8988T (cell line): ENCODE measurements around the gene JAK1.
A peak's percentile ranks its signal among the peaks of the same experiment; 100 is the strongest.

ENCODE experiments used
- DNase-seq: peaks from one replicate; pipeline ENCODE4 v3.0.0; 2011

JAK1 gene

DNA sequence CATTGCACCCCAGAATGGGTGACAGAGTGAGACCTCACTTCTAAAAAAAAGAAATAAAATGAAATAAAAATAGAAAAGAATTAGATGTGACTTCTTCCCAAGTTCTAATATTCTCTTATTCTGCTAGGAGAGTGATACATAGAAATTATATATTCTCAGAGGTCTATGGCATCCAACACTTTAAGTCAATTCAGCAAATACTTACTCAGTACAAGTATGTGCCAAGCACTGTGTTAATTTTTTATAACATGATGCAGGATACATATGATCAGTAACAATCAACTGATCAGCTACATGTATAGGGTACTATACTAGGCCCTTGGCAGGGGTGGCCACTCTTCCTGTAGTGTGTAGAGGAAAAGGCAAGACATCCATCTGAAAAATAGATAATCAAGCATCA is 13.0 kb upstream of the JAK1 start:
- no peak for DNase-seq

DNA sequence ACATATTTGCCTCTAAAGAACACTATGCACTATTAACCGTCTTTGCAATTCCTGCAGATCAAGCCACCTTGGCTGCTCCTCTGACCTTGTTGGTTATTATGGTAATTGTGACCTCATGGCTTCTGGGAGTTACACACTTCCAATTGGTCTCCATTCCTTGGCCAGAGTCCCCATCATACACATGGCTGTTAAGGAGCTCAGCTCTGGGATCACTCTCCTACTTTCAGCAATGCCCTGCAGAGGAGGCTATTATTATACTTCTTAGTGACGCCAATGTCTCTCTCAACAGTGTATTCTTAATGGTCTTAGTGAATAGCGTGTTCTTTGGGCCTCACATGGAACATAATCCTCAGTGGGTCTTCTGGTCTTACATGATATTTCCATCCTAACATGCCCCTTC is 10.0 kb upstream of the JAK1 start:
- no peak for DNase-seq

DNA sequence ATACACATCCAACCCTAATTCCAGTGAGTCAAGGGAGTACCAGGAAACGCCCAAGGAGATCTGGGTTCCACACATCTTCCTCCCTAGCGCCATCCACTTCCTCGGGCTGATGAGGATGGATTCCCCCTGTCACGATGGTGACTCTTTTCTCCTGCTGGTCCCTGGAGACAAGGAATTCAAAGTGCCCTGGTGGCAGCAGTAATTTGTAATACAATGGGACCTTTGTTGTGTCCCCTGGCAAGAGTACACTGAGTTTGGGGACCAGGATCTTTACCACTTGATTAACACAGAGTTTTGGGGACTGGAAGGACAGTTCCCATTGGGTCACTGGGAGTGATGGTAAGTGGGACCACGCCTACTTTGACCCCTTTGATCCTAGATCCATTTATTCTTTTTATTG is 9.4 kb upstream of the JAK1 start:
- DNase-seq = no peak

DNA sequence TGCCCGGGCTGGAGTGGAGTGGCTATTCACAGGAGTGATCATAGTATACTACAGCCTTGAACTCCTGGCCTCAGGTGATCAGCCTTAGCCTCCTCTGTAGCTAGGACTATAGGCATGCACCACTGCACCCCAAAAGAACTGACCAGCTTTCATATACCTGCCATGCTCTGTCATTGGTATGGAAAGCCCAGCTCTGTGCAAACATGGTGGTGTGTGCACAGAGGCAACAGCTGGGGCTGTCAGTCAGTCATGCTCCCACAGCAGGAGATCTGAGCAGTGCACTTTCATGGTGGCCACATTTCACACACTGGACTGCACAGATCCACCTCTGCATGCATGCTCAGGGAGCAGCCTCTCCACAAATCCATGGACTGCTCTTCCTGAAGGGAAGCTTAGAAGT is 8.8 kb upstream of the JAK1 start:
- DNase-seq = no peak

- DNase-seq = no peak
These were observed 8.0 kb upstream of the JAK1 start for GRCh38 chr1:64974288-64974825.

GRCh38 chr1:64973061-64973647 is 6.8 kb upstream of the JAK1 start:
- DNase-seq = no peak

DNA sequence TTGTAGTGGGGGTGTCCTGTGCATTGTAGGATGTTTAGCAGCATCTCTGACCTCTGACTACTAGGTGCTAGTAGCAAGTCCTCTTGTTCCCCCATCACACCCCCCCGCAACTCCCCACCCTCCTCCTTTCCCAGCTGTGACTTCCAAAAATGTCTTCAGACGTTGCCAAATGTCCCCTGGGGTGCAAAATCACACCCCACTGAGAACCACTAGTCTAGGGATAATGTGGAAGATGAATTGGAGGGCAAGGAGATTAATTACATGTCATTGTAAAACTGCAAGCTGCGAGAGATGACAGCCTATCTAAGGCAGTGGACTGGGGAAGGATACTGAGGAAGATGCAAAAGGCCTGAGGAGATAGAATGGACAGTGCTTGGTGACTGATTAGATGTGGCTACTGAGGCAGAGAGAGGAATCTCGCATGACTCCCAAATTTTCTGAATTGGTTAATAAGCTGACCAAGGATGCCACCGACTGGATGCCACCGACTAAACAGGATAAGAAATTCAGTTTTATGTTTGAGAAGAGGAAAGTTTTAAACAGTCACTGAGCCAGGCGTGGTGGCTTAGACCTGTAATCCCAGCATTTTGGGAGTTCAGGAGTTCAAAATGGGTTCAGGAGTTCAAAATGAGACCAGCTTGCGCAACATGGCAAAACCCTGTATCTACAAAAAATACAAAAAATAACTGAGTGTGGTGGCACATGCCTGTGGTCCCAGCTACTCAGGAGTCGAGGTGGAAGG is 3.1 kb upstream of the JAK1 start:
- no peak for DNase-seq

DNA sequence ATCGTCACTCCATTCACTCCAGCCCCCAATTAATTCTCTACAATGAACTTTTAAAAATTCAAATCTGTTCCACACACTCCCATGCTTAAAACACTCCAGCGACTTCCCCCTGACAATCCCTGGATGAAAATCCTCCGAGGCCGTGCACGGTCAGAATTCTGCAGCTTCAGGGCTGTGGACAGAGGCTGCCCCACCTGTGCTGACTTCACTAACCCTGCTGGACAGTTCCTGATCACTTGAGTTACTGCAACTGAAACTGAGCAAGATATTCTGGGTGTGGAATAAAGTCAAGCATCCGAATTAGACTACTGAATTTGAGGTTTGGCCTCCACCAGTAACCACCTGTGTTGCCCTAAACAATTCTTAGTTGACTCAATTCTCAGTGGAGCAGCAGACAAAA is 1.0 kb upstream of the JAK1 start:
- no peak for DNase-seq

DNA sequence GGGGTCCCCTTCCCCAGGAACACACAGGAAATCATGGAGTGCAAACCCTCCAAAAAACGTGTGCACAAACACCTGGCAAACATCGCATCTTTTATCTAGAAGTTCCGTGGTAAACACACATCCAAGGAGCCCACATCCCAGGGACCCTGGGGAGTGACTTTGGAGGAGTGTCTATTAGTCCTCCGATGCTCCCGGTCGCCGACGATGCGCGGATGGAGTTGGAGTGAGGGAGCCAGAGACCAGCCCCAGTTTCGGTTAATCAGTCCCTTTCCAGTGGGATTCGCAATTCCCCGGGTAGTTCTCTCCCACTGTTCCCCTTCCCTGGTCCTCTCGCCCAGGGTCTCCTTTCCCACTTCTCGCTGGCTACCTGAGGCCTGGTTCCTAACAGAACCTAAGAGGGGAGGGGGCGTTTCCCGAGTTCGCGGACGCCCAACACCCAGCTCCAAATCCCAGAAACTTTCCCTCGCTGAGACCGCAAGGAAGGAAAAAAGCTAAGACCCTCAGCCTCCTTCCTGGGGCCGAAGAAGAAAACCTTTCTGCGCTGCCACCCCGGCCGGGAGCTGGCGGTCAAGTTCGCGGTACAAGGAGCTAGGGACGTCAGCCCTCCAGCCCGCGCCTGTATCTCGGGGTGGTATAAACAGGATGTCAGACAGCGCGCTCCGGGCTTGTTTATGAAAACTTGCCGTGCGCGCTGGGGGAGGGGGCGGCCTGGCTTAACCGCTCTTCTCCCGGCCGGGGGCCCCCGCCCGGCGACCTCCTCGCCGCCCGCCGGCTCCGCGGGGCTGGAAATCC is 787 bp downstream of the JAK1 start:
- DNase-seq = peak; percentile 33

- no peak for DNase-seq
These were observed 2.9 kb downstream of the JAK1 start for GRCh38 chr1:64963466-64963865.

DNA sequence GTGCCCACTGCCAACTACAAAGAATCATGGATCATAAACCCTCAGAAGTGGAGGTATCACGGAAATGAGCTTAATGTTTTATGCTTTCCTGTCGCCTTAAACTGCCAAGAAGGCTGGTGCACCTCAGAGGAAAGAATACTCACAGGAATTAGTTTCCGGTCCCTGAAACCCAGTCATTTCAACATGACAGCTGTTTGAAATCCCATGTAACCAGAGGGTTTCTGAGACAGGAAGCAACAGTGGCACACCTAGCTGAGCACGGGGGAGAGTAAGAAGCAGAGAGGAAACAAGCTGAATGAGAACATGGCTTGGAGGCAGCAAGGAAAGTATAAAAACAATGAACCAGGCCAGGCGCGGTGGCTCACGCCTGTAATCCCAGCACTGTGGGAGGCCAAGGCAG is 3.9 kb downstream of the JAK1 start:
- DNase-seq = no peak

DNA sequence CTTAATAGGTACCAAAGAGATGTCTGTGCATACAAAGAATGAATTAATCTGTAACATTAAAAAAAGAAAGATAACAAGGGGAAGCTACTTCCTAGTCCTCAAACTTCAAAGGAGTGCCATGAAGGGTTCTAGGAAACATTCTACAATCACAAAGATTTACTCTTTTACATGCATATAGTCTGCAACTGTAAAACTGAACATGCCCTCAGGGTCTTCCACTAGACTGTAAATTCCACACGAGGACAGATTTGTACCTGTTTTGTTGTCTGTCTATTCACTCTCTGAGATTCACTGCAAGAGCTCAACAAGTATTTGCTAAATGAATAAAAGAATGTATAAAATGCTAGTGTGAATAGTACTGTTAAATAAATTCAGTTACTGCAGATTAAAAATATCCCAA is 4.4 kb downstream of the JAK1 start:
- no peak for DNase-seq

GRCh38 chr1:64960731-64961130 is 5.6 kb downstream of the JAK1 start:
- DNase-seq = no peak

DNA sequence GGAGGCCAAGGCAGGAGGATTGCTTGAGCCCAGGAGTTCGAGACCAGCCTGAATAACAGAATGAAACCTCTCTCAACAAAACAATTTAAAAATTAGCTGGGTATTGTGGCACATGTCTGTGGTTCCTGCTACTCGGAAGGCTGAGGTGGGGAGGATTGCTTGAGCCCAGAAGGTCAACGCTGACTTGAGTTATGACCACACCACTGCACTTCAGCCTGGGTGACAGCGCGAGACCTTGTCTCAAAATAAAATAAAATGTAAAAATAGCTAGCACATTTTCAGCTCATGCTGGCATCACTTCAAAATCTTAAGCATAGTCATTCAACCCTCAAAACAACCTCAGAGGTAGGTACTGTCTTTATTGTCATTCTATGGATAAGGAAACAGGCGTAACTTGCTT is 6.4 kb downstream of the JAK1 start:
- no peak for DNase-seq

DNA sequence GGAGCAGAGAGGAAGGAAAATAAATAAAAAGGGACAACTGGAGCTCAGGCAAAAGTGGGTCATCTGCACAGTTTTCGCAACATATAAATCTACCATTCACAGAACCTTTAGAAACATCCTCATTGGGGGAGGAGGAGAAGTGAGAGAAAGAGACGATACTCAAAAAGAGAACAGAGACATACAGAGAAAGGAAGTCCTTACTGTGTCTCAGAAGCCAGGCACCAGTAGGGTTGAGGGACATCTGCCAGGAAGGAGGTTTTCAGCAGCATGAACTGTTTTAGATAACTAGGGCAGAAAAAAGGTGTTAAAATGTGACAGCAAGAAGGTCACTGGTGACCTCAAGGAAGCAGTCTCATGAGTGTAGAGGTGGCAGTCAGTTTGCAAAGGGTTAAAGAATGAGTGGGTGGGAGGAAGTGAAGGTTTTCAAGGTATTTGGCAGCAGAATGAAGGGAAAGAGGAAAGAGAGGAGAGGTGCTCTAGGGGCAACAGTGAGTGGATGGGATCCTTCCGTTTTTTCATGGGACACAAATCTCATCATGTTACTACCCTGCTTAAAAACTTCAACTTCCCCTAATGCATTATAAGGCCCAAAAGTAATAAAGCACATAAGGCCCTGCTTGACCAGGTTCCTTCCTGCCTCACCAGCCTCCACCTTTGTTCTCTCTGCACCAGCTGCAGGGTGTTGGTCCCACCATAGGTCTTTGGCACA is 9.5 kb downstream of the JAK1 start:
- DNase-seq = no peak

- no peak for DNase-seq
These were observed 10.2 kb downstream of the JAK1 start for GRCh38 chr1:64956010-64956640.

- DNase-seq = no peak
These were observed 11.0 kb downstream of the JAK1 start for GRCh38 chr1:64955097-64956009.

GRCh38 chr1:64953241-64953640 is 13.1 kb downstream of the JAK1 start:
- no peak for DNase-seq

DNA sequence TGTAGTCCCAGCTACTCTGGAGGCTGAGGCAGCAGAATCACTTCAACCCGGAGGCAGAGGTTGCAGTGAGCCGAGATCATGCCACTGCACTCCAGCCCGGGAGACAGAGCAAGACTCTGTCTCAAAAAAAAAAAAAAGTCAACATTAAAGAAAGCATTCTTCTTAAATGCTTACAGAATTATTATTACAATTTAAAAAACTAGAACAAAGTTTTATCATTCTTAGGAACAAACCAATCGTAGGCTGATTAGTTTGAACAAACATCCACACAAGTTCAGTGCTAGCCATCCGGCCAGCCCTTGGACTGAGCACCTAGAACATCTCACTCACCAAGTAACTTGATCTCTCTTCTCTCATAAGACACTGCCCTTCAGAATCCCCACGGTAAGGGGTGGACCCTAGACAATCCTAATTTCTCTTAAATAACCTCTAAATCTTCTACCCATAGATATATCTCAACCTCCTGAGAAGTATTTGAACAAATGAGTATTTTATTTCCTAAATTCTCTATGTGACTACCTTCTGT is 16.0 kb downstream of the JAK1 start:
- DNase-seq = no peak

DNA sequence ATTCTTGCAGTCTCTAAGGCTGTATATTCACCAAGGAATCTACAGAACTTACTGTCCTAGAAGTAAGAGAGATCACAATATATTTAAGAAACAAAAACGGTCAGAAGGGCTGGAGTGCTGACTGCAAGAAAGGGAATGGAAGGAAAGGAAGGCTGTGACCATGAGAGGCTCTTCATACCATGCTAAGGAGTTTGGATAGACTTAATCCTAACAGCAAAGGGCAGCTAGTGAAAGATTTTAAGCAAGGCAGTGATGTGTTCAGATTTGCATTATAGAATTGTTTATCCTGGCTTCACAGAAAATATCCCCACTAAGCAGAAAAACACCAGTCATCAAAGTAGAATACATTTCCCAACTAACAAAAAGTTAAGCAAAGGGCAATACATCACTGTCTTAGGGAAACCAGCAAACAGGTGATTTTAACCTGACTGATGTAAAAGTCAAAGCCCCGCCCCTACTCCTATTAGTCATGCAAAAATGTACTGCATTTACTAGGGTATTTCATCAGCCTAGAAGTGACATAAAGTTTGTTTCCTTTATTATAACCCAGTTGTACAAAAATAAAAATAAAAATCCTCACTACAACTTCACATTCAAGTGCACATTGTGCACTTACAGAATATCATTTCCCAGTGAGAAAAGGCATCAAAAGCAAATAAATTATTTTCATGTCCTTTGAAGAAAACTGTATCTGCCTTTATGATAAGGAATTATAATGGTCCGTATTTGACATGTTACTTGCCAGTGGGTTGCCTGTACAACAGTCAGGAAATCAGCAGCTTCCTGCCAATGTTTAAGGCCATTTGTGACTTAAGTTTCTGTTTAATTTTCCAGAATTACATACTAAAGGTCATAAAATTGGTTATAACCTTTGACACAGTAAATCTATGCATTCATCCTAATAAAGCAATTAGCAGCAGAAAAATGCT is 17.2 kb downstream of the JAK1 start:
- DNase-seq = no peak
